GM08714 (cell line): Measurements from ENCODE around the gene RPS19BP1.

Experiments
- H3K4me3 ChIP-seq: fragments of 200-500 bp; sonication (Bioruptor generic); 2 replicates; pipeline ENCODE4 v1.5.1; 2014; ENCODE audit warnings: mild to moderate bottlenecking, low read length, inconsistent platforms
- ZNF274 ChIP-seq: IDR thresholded peaks from 2 replicates; pipeline ENCODE4 v1.6.1; 2012; ENCODE audit warnings: mild to moderate bottlenecking, low read depth, low read length

RPS19BP1 gene

DNA sequence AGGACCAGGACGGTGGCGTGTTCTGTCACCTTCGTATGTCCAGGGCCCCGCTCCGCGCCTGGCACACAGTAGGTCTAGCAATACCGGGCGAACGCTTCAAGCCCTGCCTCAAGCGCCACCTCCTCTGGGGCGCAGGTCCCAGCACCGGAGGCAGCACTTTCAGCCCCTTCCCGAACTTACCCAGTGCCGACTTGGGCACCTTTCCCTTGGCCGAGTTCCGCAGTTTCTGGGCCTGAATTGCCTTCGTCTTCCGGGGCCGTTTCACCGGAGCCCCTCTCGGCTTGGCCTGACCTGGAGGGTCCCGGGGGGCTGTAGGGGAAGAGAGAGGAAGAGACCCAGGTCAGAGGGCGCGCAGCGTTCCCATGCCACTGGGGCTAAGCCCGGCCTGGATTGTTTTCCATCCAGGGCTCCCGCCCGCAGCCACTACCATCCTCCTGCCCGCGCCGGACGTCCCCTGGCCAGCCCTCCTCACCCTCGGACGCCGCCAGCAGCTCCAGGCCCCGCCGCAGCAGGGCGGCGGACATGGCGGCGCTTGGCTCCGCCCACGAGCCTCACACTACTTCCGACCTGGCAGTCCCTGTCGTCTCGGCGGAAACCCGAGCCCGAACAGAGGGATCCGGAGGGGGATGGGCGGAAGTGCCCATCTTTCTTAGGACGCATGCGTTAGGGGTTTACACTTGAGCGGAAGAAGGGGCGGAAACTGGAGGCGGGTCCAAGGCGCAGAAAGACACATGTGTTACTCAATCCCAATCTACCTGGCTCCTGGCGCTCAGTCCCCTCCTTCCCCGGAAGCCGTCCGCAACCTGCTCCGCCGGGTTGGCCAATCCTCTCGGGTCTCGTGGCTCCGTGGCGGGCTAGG lies at the start of gene RPS19BP1:
Gene RPS19BP1, minus strand, starts transcription at position 534 of the 859 bp plus-strand sequence. Its CDS starts 10 bp downstream, at position 524.
- peak within 1 kb of the TSS; percentile 70 for H3K4me3 ChIP-seq
- no peak for TF ChIP-seq ZNF274

DNA sequence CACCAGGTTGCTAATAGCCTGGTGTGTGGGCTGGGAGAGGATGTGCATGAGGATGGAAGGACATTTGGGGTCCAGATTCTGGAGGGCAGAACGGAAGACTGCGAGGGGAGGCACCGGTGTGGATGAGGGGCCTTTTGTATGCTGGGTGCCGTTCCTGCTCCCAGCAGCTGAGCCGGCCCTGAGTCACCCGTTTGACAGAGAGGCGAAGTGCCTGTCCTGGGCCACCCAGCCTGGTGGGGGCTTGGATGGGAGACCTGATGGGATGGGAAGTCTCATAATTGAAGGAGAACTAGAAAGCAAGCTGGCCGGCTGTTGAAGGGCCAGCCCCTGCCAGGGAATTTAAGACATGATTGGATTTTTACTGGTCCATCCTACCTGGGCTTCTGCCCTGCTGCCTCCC lies 48.8 kb upstream of the RPS19BP1 start:
- TF ChIP-seq ZNF274, result no peak

GRCh38 chr22:39580795-39581194 lies 48.2 kb upstream of the RPS19BP1 start:
- no peak for TF ChIP-seq ZNF274
- no peak overlapping the region for H3K4me3 ChIP-seq

More for the DNA sequence above, 48.8 kb upstream of the RPS19BP1 start:
- no peak overlapping the region for H3K4me3 ChIP-seq

GRCh38 chr22:39580006-39580441 lies 47.5 kb upstream of the RPS19BP1 start:
- TF ChIP-seq ZNF274, result no peak
- H3K4me3 ChIP-seq, result no peak overlapping the region

GRCh38 chr22:39577900-39578299 lies 45.4 kb upstream of the RPS19BP1 start:
- H3K4me3 ChIP-seq, result no peak overlapping the region
- no peak for TF ChIP-seq ZNF274

GRCh38 chr22:39577366-39577765 lies 44.8 kb upstream of the RPS19BP1 start:
- no peak overlapping the region for H3K4me3 ChIP-seq
- TF ChIP-seq ZNF274, result no peak

DNA sequence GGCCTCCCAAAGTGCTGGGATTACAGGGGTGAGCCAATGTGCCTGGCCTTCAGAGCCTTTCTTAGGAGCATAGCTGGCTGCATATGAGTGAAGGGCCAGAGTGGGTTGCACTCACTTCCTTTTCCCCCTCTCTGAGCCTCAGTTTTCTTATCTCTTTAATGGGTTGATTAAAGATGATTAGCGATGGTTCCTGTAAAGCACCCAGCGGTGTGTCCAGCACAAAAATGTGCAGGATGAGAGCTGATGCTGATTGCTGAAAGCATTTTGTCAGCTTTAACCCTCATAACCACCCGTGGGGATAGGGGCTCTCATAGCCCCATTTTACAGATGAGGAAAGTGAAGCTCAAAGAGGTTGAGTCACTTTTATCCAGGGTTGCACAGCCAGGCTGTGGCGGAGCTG lies 43.5 kb upstream of the RPS19BP1 start:
- no peak overlapping the region for H3K4me3 ChIP-seq
- TF ChIP-seq ZNF274, result no peak

GRCh38 chr22:39575552-39575825 lies 42.9 kb upstream of the RPS19BP1 start:
- TF ChIP-seq ZNF274, result no peak
- no peak overlapping the region for H3K4me3 ChIP-seq

GRCh38 chr22:39574779-39575551 lies 42.4 kb upstream of the RPS19BP1 start:
- TF ChIP-seq ZNF274, result no peak
- H3K4me3 ChIP-seq, result no peak overlapping the region

DNA sequence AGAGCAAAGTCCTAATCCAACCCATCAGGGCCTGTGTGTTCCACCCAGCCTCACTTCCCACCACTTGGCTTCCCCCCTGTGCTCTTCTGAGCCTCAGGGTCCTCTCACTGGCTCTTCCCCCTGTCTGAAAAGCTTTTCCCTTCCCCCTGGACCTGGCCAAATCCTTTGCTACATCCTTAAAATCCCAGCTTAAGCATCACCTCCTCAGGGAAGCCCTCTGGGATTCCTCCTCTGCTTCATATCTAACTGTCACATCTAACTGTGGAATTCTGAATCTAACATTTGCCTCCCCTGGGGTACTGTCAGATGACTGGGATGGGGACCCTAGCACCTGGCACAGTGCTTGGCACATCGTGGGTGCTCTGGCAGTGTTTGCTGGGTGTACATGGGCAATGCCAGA lies 39.0 kb upstream of the RPS19BP1 start:
- TF ChIP-seq ZNF274, result no peak
- no peak overlapping the region for H3K4me3 ChIP-seq

GRCh38 chr22:39570665-39571064 lies 38.1 kb upstream of the RPS19BP1 start, which contains the start of gene CACNA1I:
Gene CACNA1I, plus strand, starts transcription at chr22:39570753. Its CDS starts 0 bp downstream, at chr22:39570753.
- H3K4me3 ChIP-seq, result no peak within 1 kb of the TSS
- TF ChIP-seq ZNF274, result no peak

DNA sequence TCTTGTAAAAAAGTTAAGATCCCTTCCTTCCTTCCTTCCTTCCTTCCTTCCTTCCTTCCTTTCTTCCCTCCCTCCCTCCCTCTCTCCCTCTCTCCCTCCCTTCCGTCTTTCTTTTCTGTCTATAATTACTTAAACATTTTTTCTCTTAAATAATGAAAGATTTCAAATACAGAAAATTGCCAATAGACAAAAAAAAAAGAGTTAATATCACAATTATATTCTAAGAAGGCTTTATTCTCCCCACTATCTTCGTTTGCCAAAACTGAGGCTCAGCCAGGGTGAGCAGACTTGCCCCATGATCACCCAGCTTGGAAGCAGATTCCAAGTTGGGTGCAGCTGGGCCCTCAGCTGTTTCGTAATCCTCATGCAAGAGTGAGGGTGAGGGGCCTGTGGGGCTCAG lies 37.7 kb upstream of the RPS19BP1 start:
- H3K4me3 ChIP-seq, result no peak overlapping the region
- no peak for TF ChIP-seq ZNF274

DNA sequence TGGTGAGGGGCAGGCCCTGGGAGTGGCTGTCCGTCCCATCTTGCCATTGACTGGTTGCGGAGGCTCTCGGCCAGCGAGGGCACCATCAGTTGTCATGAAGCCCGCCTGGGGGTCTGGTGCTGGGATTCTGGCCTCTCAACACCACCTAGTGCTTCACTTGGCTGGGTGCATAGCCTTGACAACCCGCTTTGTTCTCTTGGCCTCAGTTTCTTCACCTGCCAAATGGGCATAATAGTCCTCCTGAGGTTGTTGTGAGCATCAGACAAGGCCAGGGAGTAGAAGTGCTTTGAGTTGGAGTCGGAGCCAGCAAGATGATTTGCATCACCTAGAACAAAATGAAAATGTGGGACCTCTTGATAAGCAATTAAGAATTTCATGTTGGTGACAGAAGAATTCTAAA lies 36.5 kb upstream of the RPS19BP1 start:
- no peak overlapping the region for H3K4me3 ChIP-seq
- no peak for TF ChIP-seq ZNF274

GRCh38 chr22:39568278-39568981 lies 35.9 kb upstream of the RPS19BP1 start:
- TF ChIP-seq ZNF274, result no peak
- H3K4me3 ChIP-seq, result no peak overlapping the region

DNA sequence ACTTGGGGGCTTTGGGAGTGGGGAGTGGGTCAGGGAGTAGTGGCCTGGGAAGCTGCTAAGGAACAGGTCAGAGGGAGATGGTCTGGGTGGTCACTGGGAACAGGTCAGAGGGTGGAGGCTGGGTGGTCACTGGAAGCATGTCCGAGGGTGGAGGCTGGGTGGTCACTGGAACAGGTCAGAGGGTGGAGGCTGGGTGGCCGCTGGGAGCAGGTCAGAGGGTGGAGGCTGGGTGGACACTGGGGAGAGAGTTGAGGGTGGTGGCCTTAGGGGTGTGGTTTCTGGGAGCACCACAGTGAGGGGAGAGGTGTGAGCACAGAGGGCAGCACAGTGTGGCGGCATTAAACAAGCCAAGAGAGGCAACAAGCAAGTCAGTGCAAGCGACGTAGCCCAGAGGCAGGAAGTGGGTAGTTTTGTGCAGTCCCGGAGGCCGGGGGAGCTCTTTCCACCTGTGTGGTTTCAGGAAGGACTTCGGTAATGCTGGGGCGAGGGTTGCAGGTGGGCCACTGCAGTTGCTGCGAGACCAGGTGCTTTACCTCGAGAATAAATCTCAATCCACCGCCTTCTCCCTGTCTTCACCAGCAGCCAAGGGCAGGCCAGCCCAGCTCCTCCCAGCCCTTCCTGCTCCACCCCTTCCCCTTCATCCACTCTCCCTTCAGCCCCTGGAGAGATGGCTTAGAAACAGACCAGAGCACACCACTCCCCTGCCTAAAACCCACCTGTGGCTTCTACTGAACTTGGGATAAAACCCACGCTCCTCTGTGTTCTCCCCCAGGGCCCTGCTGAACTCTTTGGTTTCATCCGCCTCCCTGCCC lies 34.8 kb upstream of the RPS19BP1 start:
- no peak overlapping the region for H3K4me3 ChIP-seq
- no peak for TF ChIP-seq ZNF274
